ENCODE data around the gene BCAP29.

- TF ChIP-seq CTCF (IDR thresholded peaks at IDR 0.05) (no peak), EZH2 (IDR thresholded peaks at IDR 0.05) (no peak), EZH2phosphoT487 (IDR thresholded peaks at IDR 0.05) (no peak)
These were observed 42.0 kb upstream of the BCAP29 start for GRCh38 chr7:107538001-107538400.
